K562 (cell line): ENCODE data around the gene DLGAP1. TPM values are rescaled to one million over a fixed set of nuclear protein-coding genes. Genes with fewer than 3 reads are reported as not detected.

Source experiments
- C11orf30 ChIP-seq: fragments of 450-650 bp; IDR thresholded peaks from 2 replicates; pipeline ENCODE4 v1.6.1; 2016; ENCODE audit warnings: low read depth, mild to moderate bottlenecking
- ETV6 ChIP-seq, 3 experiments: fragments of 150-350 bp in 1 of 3; sonication (generic) in 1 of 3; formaldehyde crosslinking in 1 of 3; IDR thresholded peaks; 2 replicates each; pipeline versions ENCODE4 v1.6.1 to v1.8.0; 2014 to 2022; ENCODE audit warnings: borderline replicate concordance in 2 of 3, low read depth in 2 of 3, antibody characterized with exemption in 1 of 3, low read length in 1 of 3, mild to moderate bottlenecking in 1 of 3, missing genetic modification reagents in 1 of 3
- MAFG ChIP-seq: fragments of 450-650 bp; conservative IDR thresholded peaks from 2 replicates; pipeline ENCODE4 v1.6.1; 2016; ENCODE audit warnings: missing genetic modification characterization, missing compliant biosample characterization
- PHF8 ChIP-seq: fragments of 200-600 bp; sonication (generic); IDR thresholded peaks from 2 replicates; pipeline ENCODE4 v1.6.1; 2012; ENCODE audit warnings: mixed run types, mild to moderate bottlenecking, inconsistent platforms, low read length, moderate library complexity, borderline replicate concordance
- REST ChIP-seq, 2 experiments: fragments of 450-650 bp; formaldehyde crosslinking in 1 of 2; IDR thresholded peaks; 2 replicates each; pipeline versions ENCODE4 v1.4.0 to v1.6.1; 2014 to 2020; ENCODE audit warnings: mild to moderate bottlenecking in 2 of 2, borderline replicate concordance in 1 of 2, low read depth in 1 of 2
- polyA plus RNA-seq, 8 experiments: library from polyadenylated mRNA; depleted of rRNA in 4 of 8; stranded (reverse) in 5 of 8; unstranded in 3 of 8; fragments of >200 nt; fragmentation: Nextera tagmentation in 2 of 8; fragmentation: Illumina TruSeq in 1 of 8; extraction: Ambion mirVana in 2 of 8; extraction: Trizol in 1 of 8; gene quantifications; 2 replicates each; pipeline versions ENCODE4 v1.2.1 to v1.2.3, GENCODE V29; 2011 to 2014; ENCODE audit warnings: inconsistent platforms in 1 of 8, missing spikeins in 1 of 8
- total RNA-seq, 7 experiments: library from RNA; depleted of rRNA in 6 of 7; stranded (reverse); fragments of >200 nt in 6 of 7; fragmentation: Illumina TruSeq in 2 of 7; extraction: Trizol in 2 of 7; gene quantifications; 2 replicates each; pipeline versions ENCODE4 v1.2.1 to v1.2.3, GENCODE V29; 2011 to 2021; ENCODE audit warnings: low replicate concordance in 1 of 7

DLGAP1 gene
- total and polyA plus RNA-seq, 9 of the 15 experiments (the other 6 are each of a cell fraction or from before 2014, with no cell fraction given): 0.04 to 0.22 (median 0.08) TPM

- TF ChIP-seq REST (IDR thresholded peaks at IDR 0.05; ENCODE audit: borderline replicate concordance): no peak
- TF ChIP-seq REST (CRISPR knock-in tag; IDR thresholded peaks at IDR 0.05; ENCODE audit: low read depth): no peak
- TF ChIP-seq PHF8: no peak
- TF ChIP-seq C11orf30: peak; percentile 9; the same call in 1 of the 2 replicates
- 0 out of 2 replicates have a peak, but pooled peaks have one; percentile 22 for TF ChIP-seq MAFG (tag)
- no peak for TF ChIP-seq ETV6 (IDR thresholded peaks at IDR 0.05; ENCODE audit: borderline replicate concordance in 1 of 2, low read depth in 2 of 2, low read length in 1 of 2)
- TF ChIP-seq ETV6 (CRISPR knock-in tag; IDR thresholded peaks at IDR 0.05; ENCODE audit: borderline replicate concordance): no peak
Observed at GRCh38 chr18:4299395-4299794, 155.7 kb downstream of the DLGAP1 start (continued).
